ENCODE data around the gene VAMP5.
"Not testable (repeated sequence)": the region's sequence is repeated elsewhere in the genome, so short reads cannot be mapped to it uniquely, and the experiment has no call there.

Gene VAMP5

DNA sequence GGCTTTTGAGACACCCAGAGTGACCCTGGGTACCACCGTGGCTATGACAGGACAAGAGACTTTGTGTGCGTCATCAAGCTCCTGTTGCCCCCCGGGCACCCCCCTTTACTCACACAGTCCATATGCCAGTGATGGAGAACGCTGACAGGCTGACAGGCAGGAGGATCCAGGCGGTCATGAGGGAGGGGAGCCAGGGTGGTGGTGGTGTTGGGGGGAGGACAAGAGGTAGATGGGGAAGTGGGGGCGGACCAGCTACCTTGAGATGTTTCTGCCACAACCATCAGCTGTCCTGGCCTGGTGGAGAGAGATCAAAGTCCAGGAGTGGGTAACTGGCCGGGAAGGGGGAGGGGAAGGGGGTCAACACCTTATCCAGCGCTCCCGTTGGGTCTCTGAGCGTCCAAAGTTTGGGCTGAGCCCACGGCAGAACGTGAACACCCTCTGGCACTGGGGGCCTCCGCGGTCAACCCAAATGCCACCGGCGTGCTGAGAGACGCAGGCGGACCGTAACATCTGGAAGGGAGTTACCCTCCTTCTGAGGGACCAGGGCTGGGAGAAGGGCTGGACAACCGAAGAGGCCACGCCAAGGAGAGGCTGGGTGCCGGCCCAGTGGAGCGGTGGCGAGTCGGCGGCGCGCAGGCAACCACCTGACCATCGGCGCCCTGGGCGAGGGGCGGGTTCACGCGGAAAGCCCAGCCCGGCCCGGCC is 17.7 kb downstream of the VAMP5 start:
- DNase-seq (ENCODE audit: low spot score), result no peak

DNA sequence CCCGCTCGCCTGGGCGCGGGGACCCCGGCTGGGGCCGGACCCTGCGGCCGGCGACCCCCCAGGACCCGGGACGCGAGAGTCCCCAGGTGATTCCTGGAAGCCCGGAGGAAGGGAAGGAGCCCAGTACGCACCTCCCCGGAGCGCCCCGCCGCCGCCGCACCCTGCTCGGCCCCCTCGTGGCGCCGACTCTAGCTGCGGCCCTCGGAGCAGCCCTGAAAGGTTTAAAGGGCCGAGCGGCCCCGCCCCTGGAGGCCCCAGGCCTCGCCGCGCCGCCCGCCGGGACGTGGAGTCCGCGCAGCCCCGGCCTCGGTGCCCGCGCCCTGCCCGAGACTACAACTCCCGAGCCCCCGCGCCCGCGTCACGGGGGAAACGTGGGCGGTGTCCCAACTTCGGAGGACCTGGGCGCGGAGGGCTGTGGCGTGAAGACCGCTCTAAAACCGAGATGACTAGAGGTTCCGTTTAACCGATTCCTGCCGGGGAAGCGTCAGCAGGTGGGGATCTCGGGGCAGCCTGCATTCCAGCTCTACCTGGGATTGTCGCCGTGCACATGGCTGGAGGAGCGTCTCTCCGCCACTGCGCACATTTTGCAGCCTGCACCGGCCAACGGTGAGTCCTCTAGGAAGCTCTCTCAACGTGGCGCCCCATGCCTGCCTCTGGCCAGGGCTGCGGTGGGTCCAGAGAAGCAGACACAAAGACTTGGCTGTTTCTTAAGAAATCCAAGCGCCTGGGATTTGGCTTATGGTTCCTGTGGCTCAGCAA is 18.4 kb downstream of the VAMP5 start, which contains the start of gene TMEM150A:
TMEM150A (minus strand) TSS at position 223 of the 759 bp plus-strand sequence. CDS start 750 bp downstream, outside the sequence.
- DNase-seq (ENCODE audit: low spot score), result peak; percentile 82

DNA sequence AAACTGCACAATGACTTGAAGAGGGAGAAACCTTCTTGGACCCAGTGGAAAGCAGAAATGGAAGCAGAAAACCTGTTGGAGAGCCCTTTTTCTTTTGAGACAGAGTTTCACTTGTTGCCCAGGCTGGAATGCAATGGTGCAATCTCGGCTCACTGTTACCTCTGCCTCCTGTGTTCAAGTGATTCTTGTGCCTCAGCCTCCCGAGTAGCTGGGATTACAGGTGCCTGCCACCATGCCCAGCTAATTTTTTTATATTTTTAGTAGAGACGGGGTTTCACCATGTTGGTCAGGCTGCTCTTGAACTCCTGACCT is 19.9 kb downstream of the VAMP5 start:
- DNase-seq (ENCODE audit: low spot score), result not testable (repeated sequence)

DNA sequence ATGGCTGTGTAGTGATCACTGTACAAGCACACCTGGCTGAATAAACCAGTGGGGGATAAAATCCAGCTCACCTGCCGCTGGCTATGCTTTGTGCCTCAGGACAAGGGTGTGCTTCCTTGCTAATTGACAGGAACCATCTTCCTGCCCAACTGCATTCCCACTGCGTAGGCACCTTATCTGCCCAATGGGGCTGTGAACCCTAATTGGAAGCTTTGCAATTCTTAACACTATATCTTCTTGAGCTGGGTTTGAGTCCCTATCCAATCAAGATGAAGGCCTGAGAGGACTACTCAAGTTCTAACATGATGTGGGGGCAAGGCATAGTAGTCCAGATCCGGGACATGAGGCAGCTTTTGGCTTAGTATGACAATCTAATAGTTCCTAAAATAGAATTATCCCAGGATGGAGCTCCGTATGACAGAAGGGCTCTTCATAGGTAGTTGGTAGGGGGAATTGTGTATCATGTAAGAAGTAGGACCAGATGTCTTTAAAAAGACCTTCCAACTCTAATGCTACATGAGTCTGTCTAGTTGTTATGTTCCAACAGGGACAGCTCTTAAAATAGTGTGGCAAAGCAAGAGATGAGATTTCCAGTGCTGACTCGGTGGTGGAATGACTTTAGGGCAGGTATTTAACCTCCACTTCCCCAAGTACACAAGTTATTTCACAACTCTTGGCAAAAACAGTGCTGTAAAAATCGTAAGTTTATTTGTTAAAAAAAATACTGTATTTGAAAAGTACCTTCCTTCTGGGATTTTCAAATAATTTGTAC is 20.5 kb downstream of the VAMP5 start:
- DNase-seq (ENCODE audit: low spot score), result no peak

DNA sequence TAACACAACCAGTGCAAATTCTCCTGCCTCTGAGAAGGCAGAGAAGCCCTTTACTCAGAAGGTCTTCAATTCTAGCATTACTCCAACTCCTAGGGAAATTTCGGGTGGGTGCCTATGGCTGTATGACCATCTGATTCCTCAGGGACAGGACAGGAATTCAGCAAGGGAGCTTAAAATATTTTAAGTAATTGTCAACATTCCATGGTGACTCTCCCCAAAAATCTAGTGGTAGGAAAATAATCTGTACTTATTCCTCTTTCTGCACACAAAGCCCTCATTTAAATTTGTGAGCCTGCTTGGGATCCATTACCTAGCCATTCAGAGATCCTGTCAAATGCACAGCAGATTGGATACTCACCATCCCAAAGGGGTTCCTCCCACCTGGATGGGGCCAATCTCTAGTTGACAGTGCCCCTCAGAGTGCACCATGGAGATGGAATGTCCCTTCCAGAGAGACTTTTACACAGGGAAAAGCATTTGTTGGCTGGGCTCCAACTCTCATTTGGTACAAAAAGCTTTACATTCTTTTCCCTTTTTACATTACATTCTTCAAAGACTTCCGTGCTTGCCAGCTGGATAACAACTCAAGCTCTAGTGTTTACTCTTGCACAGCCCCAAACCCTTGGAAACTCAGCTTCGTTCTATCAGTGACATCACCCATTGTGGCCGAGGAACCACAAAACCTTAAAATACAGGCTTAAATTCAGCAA is 21.3 kb downstream of the VAMP5 start:
- no peak for DNase-seq (ENCODE audit: low spot score)

DNA sequence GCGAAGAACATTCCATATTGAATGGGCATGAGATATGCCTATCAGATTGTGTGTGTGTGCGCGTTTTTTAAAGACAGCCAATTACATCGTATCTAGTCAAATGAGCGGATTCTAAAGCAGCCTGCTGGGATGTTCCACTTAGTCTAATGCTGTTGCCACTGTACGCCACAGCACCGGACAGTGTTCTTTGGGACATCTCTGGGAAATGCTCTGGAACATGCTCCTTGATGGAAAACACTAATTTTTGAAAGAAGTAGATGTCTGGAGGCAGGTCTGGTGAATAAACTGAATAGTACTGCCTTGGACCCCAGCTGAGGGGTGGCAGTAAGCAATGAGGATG is 21.9 kb downstream of the VAMP5 start:
- DNase-seq (ENCODE audit: low spot score), result no peak

DNA sequence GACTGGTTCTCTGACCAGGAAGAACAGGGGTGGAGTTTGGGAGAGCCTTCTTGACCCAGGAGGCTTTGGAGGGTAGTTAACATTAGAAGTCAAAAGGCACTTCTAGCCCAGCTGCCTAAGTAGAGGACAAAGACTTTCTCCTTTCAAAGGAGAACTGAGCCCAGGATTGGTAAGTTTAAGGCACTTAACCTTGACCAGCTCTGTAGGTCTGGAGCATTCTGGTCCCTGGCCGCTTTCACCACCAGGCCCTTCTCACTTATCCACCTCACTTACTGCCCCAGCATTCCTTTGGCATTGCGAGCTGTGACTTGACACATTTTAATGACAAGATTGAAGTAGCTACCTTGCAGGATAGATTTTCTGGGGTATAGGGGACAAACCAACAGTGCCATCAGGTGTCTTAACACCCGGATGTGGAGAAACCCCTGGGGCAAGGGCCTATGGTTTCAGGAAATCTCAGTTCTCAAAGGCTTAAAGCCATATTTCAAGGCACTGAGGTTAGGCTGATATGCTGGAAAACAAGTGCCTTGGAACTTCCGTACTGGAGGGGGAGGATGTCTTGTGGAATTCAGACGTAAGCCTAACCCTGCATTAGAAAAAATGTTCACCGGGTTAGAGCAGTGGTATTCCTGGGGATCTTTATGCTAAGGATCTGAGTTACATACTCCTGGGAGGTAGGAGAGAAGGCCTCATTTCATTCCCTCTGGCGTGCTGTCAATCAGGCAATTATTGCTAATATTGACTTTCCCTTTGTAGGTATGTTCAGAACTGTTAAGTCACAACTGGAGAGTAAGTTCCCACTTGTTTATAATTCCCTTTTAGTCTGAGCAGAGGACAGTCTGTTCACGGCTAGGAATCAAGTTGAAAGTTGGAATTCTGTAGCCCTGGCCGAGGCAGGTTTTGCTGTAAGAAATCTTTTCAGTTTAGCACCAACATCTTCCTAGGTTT is 23.3 kb downstream of the VAMP5 start:
- DNase-seq (ENCODE audit: low spot score), result no peak

DNA sequence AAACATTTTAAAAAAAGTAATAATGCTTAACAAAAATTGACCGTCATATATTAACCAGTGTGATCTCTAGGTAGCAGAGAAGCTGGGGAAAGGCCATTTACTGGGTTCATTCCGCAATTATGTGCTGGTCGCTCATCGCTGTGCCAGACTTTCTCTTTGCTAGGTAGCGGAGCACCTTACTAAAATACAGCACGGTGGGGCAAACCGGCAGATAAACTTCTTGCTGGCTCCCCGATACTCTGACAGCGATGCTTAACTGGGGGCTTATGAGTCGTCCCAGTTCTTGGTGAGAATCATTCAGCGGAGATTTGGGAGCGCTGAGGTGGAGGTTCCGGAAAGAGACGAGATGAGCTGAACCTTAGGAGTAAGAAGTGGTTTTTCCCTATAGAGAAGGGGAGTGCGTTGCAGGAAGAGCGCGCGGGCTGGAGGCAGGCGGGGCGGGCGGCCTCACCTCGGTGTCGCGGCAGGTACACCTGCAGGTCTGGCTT is 27.0 kb downstream of the VAMP5 start:
- no peak for DNase-seq (ENCODE audit: low spot score)

DNA sequence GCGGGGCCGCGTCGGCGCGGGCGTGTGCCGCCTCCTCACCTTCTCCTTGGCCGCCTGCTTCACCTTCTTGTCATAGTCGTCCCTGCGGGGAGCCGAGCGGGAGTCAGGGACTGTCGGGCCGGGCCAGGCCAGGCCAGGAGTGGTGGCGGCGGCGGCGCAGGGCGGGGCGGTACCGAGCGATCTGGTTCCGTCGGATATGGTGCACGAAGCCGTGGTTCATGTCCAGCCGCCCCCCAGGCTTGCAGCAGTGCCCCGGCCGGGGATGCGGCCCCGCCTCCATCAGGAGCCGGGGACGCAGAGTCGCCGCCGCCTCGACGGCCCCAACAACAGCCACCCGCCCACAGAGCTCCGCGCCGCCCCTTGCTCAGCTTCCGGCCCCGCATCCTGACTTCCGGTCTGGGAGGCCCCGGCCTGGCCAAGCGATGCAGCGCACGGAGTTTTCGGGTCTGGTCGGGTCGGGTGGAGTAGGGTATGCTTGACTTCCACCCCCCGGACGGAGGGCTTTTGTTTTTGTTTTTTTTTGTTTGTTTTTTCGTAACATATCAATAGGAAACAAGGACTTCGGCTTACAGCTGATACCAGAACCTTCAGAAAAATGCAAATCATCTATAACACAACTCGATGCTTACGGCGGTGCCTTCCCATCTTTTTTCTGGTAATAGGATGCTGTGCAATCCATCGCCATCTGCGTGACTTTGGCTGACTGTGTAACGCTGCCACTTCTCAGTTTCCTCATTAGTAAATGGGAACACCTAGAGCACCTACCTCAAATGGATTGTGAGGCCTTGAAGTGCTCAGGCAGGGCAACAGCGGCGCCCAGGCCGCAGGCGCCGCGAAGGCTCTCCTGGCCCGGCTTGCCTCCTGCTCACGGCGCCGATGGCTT is 27.7 kb downstream of the VAMP5 start, which contains the start of gene C2orf68:
C2orf68 (minus strand) TSS at position 362 of the 883 bp plus-strand sequence; CDS start at position 280, 82 bp downstream.
- peak; percentile 84 for DNase-seq (ENCODE audit: low spot score)

DNA sequence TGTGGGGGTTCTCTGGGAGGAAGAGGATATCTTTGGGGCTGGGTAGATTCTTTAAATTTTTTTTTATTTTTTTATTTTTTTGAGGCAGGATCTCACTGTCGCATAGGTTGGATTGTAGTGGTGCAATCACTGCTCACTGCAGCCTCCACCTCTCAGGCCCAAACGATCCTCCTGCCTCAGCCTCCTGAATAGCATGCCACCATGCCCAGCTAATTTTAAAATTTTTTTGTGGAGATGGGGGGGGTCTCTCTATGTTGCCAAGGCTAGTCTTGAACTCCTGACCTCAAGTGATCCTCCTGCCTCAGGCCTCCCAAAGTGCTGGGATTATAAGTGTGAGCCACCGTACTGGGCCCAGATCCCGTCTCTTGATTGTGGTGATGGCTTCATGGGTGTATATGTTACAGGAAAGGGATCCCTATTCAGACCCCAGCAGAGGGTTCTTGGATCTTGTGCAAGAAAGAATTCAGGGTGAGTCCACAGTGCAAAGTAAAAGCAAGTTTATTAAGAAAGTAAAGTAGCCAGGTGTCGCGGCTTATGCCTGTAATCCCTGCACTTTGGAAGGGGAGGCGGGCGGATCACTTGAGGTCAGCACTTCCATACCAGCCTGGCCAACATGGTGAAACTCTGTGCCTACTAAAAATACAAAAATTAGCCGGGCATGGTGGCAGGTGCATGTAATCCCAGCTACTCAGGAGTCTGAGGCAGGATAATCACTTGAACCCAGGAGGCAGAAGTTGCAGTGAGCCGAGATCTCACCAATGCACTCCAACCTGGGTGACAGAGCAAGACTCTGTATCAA is 29.7 kb downstream of the VAMP5 start:
- no peak for DNase-seq (ENCODE audit: low spot score)

DNA sequence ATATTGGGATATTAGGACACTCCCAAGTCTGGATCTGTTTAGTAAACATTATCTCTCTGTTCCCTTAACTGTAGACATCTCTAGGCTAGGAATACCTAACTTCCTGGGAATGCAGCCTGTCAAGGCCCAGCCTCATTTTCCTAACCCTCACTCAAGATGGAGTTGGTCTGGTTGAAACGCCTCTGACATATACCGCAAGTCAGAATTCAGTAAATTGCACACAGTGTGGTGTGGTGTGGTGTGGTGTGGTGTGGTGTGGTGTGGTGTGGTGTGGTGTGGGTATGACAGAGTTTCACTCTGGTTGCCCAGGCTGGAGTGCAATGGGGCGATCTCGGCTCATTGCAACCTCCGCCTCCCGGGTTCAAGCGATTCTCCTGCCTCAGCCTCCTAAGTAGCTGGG is 30.5 kb downstream of the VAMP5 start:
- DNase-seq (ENCODE audit: low spot score), result not testable (repeated sequence)

DNA sequence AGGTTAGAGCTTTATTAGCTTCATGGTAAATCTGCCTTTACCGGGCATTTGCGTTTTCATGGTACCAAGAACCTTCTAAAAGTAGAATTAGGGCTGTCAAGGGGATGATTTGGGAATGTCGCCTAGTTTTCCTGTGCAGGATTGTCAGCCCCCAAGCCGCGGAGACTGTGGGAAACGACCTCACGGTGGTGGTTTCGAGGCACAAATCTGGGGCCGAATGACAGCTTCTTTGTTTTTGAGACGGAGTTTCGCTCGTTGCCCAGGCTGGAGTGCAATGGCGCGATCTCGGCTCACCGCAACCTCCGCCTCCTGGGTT is 31.1 kb downstream of the VAMP5 start:
- no peak for DNase-seq (ENCODE audit: low spot score)

DNA sequence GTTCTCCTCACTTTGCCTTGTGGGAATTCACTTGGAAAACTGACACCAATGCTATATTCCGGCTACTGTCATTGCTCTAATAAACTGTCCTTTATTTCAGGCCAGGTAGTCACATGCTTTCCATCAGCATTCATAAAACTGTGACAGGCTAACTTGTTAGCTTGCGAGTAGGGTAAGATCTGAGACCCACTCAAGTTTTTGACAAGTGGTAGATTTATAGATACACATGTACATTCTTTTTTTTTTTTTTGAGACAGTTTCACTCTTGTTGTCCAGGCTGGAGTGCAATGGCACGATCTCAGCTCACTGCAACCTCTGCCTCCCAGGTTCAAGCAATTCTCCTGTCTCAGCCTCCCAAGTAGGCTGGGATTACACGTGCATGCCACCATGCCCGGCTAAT is 33.5 kb downstream of the VAMP5 start:
- DNase-seq (ENCODE audit: low spot score), result not testable (repeated sequence)

DNA sequence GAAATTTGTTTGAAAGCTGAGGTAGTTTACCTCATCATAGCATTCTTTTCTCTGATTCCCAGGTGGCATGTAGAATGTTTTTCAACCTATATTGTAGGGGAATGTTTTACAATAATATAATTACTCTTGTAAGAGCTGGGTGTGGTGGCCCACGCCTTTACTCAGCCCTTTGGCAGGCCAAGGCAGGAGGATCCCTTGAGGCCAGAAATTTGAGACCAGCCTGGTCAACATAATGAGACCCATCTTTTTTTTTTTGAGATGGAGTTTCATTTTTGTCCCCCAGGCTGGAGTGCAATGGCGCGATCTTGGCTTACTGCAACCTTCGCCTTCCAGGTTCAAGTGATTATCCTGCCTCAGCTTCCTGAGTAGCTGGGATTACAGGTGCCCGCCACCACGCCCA is 35.4 kb downstream of the VAMP5 start:
- DNase-seq (ENCODE audit: low spot score), result no peak

DNA sequence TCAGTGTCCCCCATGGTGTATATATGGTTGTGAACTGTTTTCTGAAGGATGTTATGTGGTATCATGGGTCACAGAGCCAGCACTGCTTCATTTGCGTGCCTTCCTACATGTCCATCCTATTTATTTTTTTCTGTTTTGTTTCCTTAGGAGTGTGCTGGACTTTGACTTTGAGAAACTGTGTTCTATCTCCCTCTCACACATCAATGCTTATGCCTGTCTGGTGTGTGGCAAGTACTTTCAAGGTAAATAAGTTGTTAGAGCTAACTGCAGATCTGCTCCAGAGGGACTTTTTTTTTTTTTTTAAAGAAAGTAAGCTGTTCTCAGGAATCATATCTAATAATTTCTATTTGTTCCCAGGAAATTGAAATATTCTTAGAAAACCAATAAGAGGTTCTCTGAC is 37.1 kb downstream of the VAMP5 start:
- DNase-seq (ENCODE audit: low spot score), result no peak

DNA sequence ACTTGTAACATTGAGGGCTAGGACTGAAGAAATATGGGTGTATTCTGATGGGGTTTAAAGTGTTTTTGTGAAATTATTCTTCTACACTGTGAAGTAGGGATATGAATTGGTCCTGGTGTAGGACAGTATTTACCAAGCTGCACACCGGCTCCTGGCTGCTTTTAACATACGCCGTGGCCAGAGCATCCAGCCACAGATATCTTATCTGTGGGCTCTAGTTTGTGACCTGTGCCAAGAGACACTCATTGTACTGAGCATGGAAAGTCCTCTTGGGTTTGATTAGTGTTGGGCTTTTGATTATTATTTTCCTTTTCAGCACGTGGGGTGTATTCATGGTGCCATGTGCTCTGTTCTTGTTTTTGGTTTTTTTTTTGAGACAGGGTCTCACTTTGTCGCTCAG is 39.8 kb downstream of the VAMP5 start:
- no peak for DNase-seq (ENCODE audit: low spot score)

DNA sequence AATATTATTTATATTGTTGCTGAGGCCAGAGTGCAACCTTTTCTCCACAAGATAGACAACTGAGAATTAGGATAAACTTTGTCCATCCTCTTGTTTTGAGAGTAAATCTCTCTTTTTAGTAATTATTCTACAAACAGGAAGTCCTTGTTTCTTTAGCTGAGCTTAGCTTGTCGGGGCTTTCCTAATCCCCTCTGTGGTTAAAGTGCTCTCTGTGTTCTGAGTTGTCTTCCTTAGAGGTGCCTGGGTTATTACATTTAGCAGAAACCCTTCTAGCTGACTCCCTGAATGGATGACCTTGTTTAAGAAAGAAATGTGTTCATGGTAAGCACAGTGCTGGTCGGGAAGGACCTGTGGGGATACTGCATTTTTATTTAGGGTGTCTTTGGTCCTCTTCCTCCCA is 44.4 kb downstream of the VAMP5 start:
- no peak for DNase-seq (ENCODE audit: low spot score)

DNA sequence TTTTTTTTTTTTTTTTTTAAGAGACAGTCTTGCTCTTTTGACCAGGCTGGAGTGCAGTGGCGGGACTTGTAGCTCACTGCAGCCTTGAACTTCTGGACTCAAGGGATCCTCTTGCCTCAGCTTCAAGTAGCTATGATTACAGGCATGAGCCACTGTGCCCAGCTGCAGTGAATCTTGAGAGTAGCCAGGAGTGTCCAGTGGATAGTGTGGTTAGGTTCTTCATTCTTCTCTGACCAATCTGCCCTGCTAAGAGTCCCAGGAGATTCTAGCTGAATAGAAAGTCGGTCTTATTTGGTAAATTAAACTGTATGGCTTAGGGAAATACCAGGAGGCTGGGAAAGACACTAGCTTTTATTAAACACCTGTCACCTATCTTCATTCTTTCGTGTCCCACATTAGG is 47.1 kb downstream of the VAMP5 start:
- no peak for DNase-seq (ENCODE audit: low spot score)

DNA sequence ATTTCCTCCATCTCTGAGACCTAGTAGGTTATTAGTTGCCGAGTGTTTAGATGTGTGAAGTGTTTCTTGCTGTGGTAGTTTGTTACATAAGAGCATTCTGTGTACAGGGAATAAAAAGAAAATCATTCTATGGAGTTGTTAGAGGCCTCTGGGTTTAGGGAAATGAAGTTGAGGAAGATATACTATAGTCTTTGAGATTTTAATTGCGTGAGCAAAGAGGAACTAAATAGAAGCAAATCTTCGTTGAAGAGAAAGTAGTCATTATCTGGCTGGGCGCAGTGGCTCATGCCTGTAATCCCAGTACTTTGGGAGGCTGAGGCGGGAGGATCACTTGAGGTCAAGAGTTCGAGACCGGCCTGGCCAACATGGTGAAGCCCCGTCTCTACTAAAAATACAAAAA is 50.8 kb downstream of the VAMP5 start:
- no peak for DNase-seq (ENCODE audit: low spot score)

Data from kidney capillary endothelial cell (primary cell).